RPMI7951 (cell line): ENCODE results near the gene TADA2B. TPM values are rescaled to one million over a fixed set of nuclear protein-coding genes. Genes with fewer than 3 reads are reported as not detected.

ENCODE experiments used
- DNase-seq: peaks from one replicate; pipeline ENCODE4 v3.0.0-alpha.2; 2012; ENCODE audit warnings: low read depth
- total RNA-seq: library from RNA; depleted of rRNA; stranded (reverse); fragments of >200 nt; shearing (Covaris generic); gene quantifications from 2 replicates; pipeline ENCODE4 v1.2.3, GENCODE V29; 2014

Gene TADA2B
- total RNA-seq, 1 experiment from 2014 or later, result 5.8 TPM

DNA sequence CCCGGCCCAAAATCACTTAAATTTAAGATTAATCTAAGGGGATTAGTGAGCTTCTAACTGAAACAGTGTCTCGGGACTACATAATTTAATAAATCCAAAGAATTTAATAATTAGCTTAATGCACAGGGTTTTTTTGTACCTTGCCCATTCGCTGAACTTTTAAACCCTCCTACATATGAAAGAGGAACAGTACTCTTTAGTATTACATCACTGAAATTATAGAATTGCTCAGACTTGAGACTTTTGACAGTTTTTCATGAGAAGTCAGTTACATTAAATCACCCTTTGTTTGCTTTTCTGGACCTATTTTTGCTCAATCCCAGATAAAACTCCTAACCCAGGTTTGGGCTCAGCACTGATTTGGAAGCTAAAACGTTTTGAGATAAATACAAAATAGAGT is 2.4 kb upstream of the TADA2B start:
- no peak for DNase-seq

DNA sequence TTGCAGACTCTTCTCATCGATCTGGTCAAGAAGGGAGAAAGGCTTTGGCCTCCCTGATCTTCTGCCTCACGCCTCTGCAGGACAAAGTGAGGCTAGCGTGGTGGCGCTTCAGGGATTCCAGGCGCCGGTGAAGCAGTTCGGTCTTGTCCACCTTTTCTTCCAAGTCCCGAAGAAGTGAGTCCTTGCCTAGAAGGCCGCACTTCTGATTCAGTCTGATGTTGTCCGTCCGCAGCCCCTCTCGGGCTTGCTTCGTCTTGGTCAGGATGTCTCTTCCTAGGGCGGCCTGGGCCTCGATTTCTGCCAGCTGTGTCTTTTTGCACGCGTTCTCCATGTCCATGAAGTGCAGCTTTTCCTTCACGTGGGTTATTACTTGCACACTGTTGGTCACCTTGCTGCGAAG is 1.9 kb upstream of the TADA2B start:
- DNase-seq, result no peak

DNA sequence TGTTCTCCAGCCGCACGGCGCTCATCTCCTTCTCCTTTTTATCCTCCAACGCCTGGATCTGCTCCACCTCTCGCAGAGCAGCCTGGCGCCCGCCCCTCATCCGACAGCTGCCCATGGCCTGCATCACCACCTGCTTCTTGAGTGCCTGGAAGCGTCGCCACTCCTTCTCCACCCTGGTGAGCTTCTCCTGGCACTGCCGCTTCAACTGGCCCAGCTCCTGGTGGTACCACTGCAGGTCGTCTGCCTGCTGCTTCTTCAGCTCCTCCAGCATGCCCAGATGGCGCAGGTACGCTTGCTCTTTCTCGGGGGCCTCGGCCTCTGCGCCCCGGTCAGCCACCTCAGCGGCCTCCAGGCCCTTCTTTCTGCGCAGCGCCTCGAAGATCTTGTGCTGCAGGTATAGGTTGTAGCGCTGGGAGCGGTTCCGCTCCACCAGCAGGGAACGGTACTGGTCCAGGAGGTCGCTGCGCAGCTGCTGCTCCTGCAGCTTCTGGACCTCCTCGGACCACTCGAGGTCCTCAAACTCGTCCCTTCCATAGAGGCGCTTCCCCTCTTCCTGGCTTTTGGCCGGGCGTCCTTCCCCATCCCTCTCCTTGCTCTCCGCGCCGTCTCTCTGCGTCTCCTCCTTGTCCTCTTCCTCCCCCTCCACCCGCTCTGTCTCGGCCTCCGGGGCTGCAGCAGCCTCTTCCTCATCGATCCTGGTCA is 1.2 kb upstream of the TADA2B start:
- no peak for DNase-seq

DNA sequence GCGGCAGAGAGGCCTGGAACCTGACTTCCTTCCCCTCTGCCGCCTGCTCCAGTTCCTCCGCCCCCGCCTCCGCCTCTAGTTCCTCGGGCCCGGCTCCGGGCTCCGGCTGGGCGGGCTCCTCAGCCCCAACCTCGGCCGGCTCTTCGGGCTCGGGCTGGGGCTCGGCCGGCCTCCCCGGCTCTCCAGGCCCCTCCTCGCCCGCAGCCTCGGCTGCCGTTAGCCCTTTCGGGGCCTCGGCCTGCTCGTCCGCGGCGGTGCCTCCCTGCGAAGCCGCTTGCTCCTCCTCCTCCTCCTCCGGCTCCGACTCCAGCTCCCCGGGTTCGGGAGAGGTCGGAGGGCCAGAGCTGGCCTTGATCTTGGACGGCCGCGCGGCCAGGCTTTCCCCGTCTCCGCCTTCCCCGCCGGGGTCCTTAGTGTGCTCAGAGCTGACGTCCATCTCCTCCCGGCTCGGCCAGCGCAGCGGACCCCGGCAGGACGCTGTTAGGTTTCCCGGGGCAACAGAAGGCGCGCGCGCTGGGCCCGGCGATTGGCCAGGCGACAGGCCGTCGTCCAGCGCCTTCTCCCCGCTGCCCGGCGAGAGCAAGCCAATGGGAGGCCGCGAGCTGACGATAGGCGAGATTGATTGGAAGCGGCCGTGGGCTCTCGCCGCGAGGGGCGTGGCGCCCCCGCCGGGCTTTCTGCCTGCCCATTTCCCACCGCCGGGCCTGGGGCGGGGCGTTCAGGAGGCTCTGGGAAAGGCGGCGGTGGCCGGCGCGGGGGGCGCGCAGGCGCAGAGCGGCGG is 479 bp upstream of the TADA2B start:
- DNase-seq, result peak; percentile 96

DNA sequence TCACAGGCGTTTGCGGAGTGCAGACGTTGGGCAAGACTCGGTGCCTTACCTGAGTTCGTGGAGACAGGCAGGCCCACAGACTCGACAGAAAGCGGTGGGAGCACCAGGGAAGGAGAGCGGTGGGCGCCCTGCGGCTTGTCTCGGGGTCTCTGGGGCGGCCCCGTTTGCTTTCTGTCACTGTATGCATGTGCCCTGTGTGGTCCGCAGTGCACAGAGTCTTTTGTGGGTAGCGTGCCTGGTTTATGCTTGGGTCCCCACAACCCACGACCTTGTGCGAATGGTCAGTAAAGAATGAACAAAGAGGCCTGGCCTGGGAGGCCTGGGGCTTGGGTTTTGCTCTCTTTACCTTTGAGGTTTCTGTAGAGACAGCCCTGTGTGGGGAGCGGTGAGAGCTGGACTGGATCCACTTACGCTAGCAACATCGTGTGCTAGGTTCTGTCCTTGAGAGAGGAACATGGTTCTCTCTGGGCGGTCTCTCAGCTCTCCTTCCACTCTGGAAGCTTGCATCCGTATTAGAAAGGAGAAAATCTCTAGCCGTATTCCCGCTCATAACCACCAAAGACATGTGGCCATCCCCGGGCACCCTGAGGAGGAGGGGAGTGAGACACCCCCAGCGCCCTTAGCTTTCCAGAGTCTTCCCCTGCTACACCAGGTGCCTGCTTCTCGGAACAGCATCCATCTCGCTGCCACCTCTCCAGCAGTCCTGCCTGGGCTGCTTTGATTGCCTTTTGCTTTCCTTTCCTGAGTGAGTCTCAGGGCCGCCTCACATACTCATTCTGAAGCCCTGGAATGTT is 1.2 kb downstream of the TADA2B start:
- no peak for DNase-seq

DNA sequence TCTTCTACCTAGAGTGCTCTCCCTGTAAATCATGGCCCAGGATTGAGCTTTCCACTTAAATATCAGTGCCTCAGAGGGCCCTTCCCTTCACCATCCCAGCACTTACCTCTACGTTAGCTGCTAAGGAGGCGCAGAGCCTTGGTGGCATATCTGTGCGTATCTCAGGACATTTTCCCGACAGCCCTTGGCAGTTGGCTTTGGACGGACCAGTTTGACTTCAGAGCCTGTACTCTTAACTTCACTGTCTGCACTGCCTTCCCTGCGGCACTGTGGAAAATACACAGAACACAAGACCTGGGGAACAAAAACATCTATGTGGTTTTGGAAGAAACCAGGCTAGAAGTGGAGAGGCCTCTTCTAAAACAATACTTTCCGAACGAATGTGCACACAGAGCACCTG is 2.4 kb downstream of the TADA2B start:
- DNase-seq, result no peak

DNA sequence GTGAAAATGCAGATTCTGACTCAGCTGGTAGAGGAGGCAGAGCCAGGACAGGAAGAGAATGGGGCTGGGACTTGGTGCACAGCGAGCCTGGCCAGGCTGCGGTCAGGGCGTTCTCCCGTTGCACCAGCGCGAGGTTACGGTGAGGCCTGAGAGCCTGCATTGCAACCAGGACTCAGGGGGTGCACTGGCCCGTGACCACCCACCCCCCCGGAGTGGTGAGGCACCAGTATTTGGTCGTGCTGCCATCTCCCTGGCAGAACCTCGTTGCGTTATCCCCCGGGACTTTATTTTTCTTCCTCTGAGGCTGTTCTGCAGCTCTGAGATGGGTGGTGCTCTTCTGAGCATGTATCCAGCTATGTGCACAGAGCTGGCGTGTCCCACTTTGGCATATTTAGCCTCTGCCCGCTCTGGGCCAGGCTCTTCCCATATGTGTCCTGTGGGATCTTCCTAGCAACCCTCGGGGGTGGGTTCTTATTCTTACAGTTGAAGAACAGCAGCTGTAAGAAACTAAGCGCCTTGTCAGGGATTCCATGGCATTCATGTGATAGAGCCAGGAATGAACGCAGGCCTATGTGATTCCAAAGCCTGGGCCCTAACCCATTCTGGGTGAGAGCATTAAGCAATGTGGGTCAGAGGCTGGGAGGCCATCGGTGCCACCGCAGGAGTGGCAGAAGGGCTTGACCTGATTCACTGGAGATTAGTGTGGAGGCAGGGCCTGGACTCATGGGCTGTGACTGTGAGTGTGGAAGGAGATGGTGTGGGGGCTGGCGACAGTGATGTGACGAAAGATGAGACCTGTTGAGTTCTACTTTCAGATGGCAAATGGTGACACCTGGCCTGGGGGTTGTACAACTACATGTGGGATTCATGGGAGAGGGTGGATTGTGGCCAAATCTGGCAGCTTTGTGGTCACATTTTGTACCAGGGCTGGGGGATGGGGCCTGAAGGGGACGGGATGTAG is 3.1 kb downstream of the TADA2B start:
- no peak for DNase-seq

DNA sequence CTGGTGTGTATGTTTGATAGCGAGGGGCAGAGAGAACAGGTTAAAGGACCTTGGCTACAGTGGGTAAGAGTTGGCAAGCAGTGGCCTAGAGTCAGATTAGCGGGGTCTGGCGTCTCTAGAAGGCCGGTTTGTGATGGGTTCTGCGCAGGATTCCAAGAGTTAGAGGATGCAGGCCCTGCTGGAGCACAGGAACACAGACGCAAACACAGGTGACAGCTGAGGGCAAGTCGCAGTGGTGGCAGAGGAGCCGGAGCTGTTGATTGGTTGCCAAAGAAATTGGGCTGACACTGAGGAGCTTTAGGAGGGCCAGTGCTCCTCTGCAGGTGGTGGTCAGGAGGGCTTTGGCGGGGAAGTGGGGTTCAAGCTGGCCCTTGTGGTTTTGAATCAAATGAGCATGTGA is 3.8 kb downstream of the TADA2B start:
- DNase-seq, result no peak

DNA sequence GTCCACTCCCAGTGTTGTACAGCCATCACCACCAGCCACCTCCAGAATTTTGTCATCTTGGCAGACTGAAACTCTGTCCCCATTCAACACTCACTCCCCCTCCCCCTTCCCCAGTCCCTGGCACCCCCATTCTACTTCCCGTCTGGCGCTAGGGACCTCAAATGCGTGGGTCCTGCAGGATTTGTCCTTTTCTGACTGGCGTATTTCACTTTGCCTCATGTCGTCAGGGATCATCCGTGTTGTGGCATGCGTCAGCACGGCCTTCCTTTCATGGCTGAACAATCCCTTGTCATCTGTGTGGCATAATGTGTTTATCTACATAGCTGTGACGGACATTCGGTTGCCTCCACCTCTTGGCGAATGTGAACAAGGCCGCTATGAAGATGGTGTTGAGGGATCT is 5.5 kb downstream of the TADA2B start:
- DNase-seq, result no peak

DNA sequence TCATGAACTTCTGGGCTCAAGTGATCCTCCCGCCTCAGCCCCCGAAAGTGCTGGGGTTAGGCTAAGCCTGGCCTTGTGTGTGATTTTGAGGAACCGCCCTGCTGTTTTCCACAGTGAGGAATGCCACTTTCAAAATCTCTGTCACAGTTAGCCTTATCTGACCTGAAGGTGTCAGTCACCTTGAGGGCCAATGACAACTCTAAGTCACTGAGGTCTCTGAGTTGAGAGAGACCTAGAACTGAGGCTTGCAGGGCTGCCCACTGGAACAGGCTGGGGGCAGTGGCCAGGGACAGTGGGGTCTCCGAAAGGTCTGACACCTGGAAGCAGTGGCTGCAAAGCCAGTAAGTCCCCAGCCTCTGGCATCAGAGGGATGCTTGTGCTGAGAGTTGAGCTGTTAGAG is 6.1 kb downstream of the TADA2B start:
- no peak for DNase-seq

DNA sequence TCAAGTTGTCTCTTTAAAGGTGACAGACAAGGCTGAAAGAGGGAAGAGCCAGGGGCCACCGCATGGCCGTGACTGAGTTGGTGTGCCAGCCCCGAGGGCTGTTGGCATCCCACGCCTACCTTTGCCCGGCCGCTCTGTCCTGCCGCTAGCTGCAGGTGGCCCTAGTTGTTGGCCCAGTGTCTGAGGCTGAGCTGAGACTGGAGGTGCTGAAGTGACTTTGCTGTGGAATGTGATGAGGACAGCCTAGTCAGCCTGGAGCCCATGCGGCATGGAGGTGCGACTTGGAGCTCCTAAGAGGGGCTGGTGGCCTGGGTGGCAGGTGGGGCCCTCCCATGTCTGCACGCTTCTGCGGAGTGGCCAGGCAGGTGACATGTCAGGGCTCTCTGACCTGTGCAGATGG is 6.6 kb downstream of the TADA2B start:
- DNase-seq, result no peak

DNA sequence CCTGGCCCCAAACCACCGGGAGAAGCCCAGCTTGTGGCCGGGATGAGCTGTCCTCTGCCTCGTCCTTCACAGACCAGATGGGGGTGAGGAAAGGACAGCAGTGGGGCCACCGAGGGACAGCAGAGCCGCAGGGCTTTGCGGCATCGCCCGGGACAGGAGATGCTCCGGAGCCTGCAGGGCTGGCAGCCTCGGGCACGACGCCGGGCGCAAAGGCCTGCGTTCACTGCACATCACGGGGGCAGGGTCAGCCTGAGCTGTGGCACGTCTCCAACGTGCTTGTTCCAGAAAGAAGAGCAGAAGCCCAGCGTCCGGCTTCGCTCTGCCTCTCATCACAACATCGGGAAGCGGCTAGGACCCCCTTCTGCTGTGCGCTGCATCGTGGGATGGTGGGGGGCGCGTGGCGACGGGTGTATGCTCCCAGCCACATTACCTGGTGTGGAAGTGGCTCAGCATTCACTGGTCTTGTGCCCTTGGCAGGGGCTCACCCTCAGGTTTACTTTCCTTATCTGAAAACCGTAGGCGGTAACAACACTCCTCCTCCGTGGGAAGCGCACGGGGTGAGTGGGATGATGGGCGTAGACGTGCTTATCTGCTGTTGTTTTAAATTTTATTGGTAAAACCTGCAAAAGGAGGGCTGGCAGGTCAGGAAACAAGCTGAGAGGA is 7.4 kb downstream of the TADA2B start:
- DNase-seq, result no peak

DNA sequence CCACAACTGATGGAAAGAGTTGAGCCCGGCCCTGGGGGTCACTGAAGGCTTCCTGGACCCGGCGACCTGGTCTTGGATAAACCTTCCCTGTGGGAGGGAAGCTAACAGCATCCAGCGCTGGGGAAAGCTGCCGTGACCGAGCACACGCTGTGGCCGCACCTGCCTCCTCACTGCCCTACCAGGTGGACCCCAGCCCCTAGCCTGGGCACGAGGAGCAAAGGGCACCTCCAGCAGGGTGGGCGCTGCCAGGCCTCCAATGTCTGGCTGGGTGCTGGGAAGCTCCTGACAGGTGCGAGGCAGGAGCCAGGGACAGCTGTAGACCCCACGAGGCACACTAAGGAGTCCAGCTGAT is 7.9 kb downstream of the TADA2B start:
- no peak for DNase-seq

DNA sequence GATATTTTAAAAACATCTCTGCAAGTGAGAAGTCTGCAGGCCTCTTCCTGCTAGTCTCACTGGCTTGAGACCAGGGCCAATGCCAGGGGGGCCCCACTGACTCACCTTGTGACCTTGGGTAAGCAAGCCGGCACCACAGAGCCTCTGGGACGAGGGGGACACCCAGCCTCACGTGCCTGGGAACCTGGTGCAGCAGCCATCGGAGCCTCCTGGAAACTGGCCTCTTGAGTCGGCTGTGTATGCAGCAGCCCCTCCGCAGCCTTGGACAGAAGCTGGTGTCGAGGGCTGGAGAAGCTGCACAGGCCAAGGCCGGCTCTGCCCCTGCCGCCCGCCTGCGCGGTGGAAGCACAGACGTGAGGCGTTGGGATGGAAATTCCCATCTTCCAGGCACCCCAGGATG is 8.7 kb downstream of the TADA2B start:
- DNase-seq, result no peak

DNA sequence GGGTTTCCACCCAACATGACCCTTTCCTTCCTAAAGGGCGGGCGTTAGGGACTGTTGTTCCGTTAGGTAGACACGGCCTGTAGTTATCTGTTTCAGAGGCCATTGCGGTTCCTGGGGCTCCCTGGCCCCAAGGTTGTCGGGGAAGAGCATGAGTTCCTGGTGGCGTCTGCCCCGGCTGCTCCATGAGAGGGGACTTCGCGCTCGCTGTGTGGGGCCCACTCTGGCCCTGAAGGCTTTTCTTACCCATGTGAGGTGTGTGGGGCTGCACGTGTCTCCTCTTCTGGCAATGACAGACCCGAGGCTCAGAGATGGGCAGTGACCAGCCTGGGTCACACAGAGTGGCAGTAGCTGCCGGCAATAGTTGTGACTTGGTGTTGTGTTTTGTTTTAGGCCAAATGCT is 9.1 kb downstream of the TADA2B start:
- DNase-seq, result no peak

DNA sequence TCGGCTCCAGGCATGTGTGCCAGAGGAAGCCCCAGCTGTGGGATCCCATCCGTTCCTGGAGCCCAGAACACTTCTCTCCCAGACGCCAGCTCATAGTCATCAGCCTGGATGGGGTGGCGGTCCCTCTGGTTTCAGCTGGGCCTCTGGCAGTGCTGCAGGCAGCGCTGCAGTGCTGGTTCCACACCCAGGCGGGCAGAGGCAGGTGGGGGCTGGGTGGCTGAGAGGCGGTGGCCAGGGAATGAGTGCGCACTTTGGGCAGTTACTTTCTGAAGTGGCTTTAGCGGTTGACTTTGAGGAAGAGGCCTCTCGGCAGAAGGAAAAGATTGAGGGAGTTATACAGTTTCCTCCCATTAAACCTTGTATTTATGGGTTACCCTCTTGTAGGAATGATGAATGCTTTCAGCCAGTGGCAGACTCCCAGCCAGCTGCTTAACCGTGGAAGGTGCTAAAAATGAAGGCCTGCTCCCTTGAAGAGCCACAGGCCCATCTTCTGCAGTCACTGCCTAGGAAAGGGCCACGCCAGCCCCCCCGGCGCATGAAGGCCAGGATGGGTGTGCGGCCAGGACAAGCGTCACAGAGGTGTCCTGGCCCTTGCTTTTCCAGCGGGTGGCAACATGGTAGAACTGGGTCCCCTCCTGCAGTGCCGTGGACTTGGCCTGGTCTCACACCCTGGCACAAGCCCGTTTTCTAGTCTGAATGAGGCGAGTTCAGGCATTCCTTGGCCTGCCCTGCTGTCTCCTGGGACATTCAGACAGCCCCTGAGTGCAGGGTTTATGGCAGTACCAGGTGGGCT is 9.9 kb downstream of the TADA2B start:
- DNase-seq, result no peak

DNA sequence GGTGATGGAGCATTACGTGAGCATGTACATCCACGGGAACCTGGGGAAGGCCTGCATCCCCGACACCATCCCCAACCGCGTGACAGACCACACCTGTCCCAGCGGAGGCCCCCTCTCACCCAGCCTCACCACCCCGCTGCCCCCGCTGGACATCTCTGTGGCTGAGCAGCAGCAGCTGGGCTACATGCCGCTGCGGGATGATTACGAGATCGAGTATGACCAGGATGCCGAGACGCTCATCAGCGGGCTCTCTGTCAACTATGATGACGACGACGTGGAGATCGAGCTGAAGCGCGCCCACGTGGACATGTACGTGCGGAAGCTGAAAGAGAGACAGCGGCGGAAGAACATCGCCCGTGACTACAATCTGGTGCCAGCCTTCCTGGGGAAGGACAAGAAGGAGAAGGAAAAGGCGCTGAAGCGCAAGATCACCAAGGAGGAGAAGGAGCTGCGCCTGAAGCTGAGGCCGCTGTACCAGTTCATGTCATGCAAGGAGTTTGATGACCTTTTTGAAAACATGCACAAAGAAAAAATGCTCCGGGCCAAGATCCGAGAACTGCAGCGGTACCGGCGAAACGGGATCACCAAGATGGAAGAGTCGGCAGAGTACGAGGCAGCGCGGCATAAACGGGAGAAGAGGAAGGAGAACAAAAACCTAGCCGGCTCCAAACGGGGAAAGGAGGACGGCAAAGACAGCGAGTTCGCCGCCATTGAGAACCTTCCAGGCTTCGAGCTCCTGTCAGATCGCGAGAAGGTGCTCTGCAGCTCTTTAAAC is 11.1 kb downstream of the TADA2B start:
- DNase-seq, result no peak

DNA sequence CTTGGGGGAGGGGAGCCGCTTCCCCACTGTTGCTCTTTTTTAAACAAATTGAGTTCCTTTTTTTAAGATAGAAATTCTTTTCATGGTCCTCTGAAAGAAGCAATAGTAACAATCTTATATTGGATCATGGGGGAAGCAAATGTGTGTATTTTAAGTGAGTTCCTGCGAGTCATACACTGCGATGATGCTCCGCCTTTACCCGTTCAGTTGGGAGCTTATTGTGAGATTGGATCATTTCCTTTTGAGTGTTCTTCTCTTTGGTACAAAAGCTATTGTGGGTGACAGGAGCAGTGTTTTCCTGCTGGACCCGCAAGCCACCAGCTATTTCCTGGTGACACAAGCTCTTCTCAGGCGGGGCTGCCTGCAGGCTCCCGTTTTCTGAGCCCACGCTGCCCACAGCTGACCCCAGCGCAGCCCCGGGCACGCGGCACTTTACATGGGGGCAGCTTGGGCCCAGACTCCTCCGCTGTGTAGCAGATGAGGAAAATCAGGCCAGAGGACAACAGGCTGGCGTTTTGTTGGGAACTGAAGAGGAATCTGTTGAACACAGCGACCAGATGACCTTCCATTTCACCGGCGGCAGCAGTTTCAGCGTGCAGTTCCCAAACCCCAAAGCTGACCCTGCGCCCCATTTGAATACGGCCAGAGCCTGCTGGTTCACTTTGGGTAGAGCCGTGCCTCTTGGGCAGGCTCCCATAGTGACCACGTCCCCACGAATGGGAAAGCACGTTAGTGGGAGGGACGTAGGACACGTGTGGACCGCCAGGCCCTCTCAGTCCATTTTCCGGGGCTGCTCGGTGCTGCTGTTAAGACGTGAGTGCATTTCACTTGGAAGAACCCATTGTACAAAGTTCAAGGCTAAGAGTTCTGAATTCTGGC is 12.2 kb downstream of the TADA2B start:
- no peak for DNase-seq

DNA sequence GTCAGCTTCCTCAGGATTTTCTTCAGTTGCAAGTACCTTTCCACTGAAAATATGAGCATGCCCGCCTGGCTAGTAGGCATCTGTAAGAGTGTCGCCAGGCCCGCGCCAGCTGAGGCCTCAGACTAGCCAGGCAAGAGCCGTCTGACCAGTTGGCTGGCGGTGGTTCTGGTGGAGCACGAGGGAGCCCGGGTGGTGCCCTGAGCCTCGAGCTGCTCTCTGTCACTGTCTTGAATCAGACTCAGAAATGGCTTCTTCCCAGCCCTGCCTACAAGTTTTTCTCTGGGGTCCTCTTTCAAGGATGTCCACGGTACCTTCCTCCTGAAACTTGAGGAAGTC is 12.8 kb downstream of the TADA2B start:
- DNase-seq, result no peak
